ENCODE data around the gene AQP3. TPM values are rescaled to one million over a fixed set of nuclear protein-coding genes. Genes with fewer than 3 reads are reported as not detected.
A peak's percentile ranks its signal among the peaks of the same experiment; 100 is the strongest.

The AQP3 gene
- total RNA-seq, 2 donors from 2014 or later, result 2.2 to 2.7 TPM

- H3K36me3 ChIP-seq (ENCODE audit: control insufficient read depth, insufficient read depth, low read length), result peaks cover 11% of the 10 kb centered on the region
- Mint-ChIP-seq H3K36me3 (ENCODE audit: low read depth) (peaks cover 17% of the 10 kb centered on the region), H3K4me3 (no peak overlapping the region), H3K27ac (no peak overlapping the region), H3K4me1 (peaks cover 11% of the 10 kb centered on the region), H3K27me3 (ENCODE audit: insufficient read depth) (no peaks in the 10 kb centered on the region), H3K9me3 (no peaks in the 10 kb centered on the region)
- H3K27me3 ChIP-seq (ENCODE audit: control insufficient read depth, insufficient read depth, low read length, poor library complexity, severe bottlenecking), result no peaks in the 10 kb centered on the region
- no peaks in the 10 kb centered on the region for H3K4me1 ChIP-seq (ENCODE audit: control insufficient read depth, insufficient read depth, low read length)
- H3K9me3 ChIP-seq (ENCODE audit: control insufficient read depth, low read length), result no peaks in the 10 kb centered on the region
- DNase-seq, result no peak
- H3K4me3 ChIP-seq (ENCODE audit: low read length), result no peak overlapping the region
- H3K27ac ChIP-seq (ENCODE audit: low read depth, low read length), result no peak overlapping the region
- no peak for TF ChIP-seq CTCF (conservative IDR thresholded peaks at IDR 0.05)
- WGBS, 2 experiments (ENCODE audit: insufficient coverage in 1 of 2, insufficient read length in 1 of 2), result 80% methylated on average over 1 of the region's 1 CpG; no CpG with 5 or more reads in 1 of the 2 experiments
- H3K9ac ChIP-seq (ENCODE audit: extremely low read depth, low read length, poor library complexity, severe bottlenecking), result no peak overlapping the region
These were observed 28.0 kb upstream of the AQP3 start for GRCh38 chr9:33475357-33475756.

GRCh38 chr9:33473643-33474352 lies 26.4 kb upstream of the AQP3 start, which contains the start of gene NOL6:
Gene NOL6 (minus strand): TSS chr9:33473924. CDS start chr9:33473842, 82 bp downstream.
- peaks cover 11% of the 10 kb centered on the region for H3K4me1 Mint-ChIP-seq
- no peaks in the 10 kb centered on the region for H3K27me3 Mint-ChIP-seq (ENCODE audit: insufficient read depth)
- H3K9me3 ChIP-seq (ENCODE audit: control insufficient read depth, low read length), result no peaks in the 10 kb centered on the region
- TF ChIP-seq CTCF (conservative IDR thresholded peaks at IDR 0.05), result no peak
- no peaks in the 10 kb centered on the region for H3K27me3 ChIP-seq (ENCODE audit: control insufficient read depth, insufficient read depth, low read length, poor library complexity, severe bottlenecking)
- H3K36me3 Mint-ChIP-seq (ENCODE audit: low read depth), result peaks cover 31% of the 10 kb centered on the region
- H3K4me3 Mint-ChIP-seq, result peak within 1 kb of the TSS; percentile 99
- peak within 1 kb of the TSS; percentile 100 for H3K4me3 ChIP-seq (ENCODE audit: low read length)
- peak; percentile 99 for DNase-seq
- peak within 1 kb of the TSS; percentile 66 for H3K9ac ChIP-seq (ENCODE audit: extremely low read depth, low read length, poor library complexity, severe bottlenecking)
- H3K27ac Mint-ChIP-seq, result peak within 1 kb of the TSS; percentile 96
- no peaks in the 10 kb centered on the region for H3K4me1 ChIP-seq (ENCODE audit: control insufficient read depth, insufficient read depth, low read length)
- no peaks in the 10 kb centered on the region for H3K9me3 Mint-ChIP-seq
- no peak within 1 kb of the TSS for H3K27ac ChIP-seq (ENCODE audit: low read depth, low read length)
- H3K36me3 ChIP-seq (ENCODE audit: control insufficient read depth, insufficient read depth, low read length), result peaks cover 24% of the 10 kb centered on the region
- WGBS, 2 experiments (ENCODE audit: insufficient coverage in 1 of 2, insufficient read length in 1 of 2), result 1% methylated on average over 27 to 32 of the region's 32 CpGs

- peaks cover 11% of the 10 kb centered on the region for H3K4me1 Mint-ChIP-seq
- H3K27ac Mint-ChIP-seq, result peak overlapping the region; percentile 95
- no peak for TF ChIP-seq CTCF (conservative IDR thresholded peaks at IDR 0.05)
- H3K36me3 ChIP-seq (ENCODE audit: control insufficient read depth, insufficient read depth, low read length), result peaks cover 30% of the 10 kb centered on the region
- H3K27me3 ChIP-seq (ENCODE audit: control insufficient read depth, insufficient read depth, low read length, poor library complexity, severe bottlenecking), result no peaks in the 10 kb centered on the region
- H3K36me3 Mint-ChIP-seq (ENCODE audit: low read depth), result peaks cover 39% of the 10 kb centered on the region
- no peaks in the 10 kb centered on the region for H3K4me1 ChIP-seq (ENCODE audit: control insufficient read depth, insufficient read depth, low read length)
- H3K9me3 ChIP-seq (ENCODE audit: control insufficient read depth, low read length), result no peaks in the 10 kb centered on the region
- no peaks in the 10 kb centered on the region for H3K27me3 Mint-ChIP-seq (ENCODE audit: insufficient read depth)
- H3K4me3 Mint-ChIP-seq, result peak overlapping the region; percentile 99
- DNase-seq, result no peak
- 15 to 24% methylated on average over 10 to 18 of the region's 18 CpGs for WGBS, 2 experiments (ENCODE audit: insufficient coverage in 1 of 2, insufficient read length in 1 of 2)
- no peak overlapping the region for H3K27ac ChIP-seq (ENCODE audit: low read depth, low read length)
- peak overlapping the region; percentile 48 for H3K9ac ChIP-seq (ENCODE audit: extremely low read depth, low read length, poor library complexity, severe bottlenecking)
- peak overlapping the region; percentile 100 for H3K4me3 ChIP-seq (ENCODE audit: low read length)
- no peaks in the 10 kb centered on the region for H3K9me3 Mint-ChIP-seq
These were observed 25.7 kb upstream of the AQP3 start for GRCh38 chr9:33472881-33473615.

Data from endodermal cell (in vitro differentiated cells).